Neural cell (in vitro differentiated cells): ENCODE measurements around the gene VWA7.

Experiments
- EZH2 ChIP-seq: fragments of 200-600, 300-800 bp; shearing (Covaris generic), sonication (generic); IDR thresholded peaks from 2 replicates; pipeline ENCODE4 v1.6.1; 2014; ENCODE audit warnings: antibody characterized with exemption, low read length, borderline replicate concordance, mild to moderate bottlenecking; ENCODE audit not compliant: insufficient read depth, poor library complexity, severe bottlenecking
- POLR2AphosphoS5 ChIP-seq: IDR thresholded peaks from 2 replicates; pipeline ENCODE4 v1.6.1; 2012
- RAD21 ChIP-seq: fragments of 450-650 bp; conservative IDR thresholded peaks from 2 replicates; pipeline ENCODE4 v1.6.1; 2014; ENCODE audit warnings: antibody characterized with exemption, mild to moderate bottlenecking, moderate library complexity
- SMC3 ChIP-seq: fragments of 450-650 bp; conservative IDR thresholded peaks from 2 replicates; pipeline ENCODE4 v1.6.1; 2014; ENCODE audit warnings: antibody characterized with exemption, mild to moderate bottlenecking, moderate library complexity; ENCODE audit not compliant: poor library complexity
- TAF1 ChIP-seq: IDR thresholded peaks from 2 replicates; pipeline ENCODE4 v1.6.1; 2012; ENCODE audit warnings: low read depth
- TF ChIP-seq, protein P1 (sequence below): IDR thresholded peaks from 2 replicates; pipeline ENCODE4 v1.6.1; 2012; ENCODE audit warnings: borderline replicate concordance
- TF ChIP-seq, protein P2 (sequence below): fragments of 450-650 bp; IDR thresholded peaks from 2 replicates; pipeline ENCODE4 v1.5.1; 2014; ENCODE audit warnings: antibody characterized with exemption, mild to moderate bottlenecking, moderate library complexity; ENCODE audit not compliant: poor library complexity, severe bottlenecking

DNA sequence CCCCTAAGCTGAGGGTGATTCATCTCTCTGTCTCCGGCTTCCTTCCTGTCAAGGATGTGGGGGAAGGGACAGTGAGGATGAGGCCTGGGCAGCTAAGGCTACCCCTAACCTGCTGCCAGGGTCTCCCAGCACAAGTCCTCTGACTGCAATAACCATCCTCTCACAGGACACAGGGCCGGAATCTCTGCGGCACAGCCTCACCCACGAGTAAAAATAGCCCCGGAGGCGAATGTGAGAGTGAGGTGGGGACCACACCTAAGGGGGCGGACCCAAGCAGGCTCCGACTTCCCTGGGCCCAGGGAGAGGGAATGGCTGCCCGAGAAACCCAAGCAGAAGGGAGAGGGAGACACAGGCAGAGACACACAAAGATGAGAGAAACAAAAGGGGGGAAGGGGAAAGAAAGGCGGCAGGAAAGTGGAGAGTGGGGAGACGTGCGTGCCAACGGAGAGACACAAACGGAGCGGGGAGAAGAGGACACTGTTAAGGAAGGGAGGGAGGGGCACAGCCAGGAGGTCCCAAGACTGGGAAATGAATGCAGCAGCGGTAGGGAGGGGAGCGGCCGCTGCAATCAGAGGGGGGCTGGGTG lies 42.2 kb downstream of the VWA7 start:
- TF ChIP-seq RAD21 (no peak), EZH2 (no peak), POLR2AphosphoS5 (no peak), SMC3 (no peak), TAF1 (no peak)
- TF ChIP-seq, protein P1, sequence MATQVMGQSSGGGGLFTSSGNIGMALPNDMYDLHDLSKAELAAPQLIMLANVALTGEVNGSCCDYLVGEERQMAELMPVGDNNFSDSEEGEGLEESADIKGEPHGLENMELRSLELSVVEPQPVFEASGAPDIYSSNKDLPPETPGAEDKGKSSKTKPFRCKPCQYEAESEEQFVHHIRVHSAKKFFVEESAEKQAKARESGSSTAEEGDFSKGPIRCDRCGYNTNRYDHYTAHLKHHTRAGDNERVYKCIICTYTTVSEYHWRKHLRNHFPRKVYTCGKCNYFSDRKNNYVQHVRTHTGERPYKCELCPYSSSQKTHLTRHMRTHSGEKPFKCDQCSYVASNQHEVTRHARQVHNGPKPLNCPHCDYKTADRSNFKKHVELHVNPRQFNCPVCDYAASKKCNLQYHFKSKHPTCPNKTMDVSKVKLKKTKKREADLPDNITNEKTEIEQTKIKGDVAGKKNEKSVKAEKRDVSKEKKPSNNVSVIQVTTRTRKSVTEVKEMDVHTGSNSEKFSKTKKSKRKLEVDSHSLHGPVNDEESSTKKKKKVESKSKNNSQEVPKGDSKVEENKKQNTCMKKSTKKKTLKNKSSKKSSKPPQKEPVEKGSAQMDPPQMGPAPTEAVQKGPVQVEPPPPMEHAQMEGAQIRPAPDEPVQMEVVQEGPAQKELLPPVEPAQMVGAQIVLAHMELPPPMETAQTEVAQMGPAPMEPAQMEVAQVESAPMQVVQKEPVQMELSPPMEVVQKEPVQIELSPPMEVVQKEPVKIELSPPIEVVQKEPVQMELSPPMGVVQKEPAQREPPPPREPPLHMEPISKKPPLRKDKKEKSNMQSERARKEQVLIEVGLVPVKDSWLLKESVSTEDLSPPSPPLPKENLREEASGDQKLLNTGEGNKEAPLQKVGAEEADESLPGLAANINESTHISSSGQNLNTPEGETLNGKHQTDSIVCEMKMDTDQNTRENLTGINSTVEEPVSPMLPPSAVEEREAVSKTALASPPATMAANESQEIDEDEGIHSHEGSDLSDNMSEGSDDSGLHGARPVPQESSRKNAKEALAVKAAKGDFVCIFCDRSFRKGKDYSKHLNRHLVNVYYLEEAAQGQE = no peak
- TF ChIP-seq, protein P2, sequence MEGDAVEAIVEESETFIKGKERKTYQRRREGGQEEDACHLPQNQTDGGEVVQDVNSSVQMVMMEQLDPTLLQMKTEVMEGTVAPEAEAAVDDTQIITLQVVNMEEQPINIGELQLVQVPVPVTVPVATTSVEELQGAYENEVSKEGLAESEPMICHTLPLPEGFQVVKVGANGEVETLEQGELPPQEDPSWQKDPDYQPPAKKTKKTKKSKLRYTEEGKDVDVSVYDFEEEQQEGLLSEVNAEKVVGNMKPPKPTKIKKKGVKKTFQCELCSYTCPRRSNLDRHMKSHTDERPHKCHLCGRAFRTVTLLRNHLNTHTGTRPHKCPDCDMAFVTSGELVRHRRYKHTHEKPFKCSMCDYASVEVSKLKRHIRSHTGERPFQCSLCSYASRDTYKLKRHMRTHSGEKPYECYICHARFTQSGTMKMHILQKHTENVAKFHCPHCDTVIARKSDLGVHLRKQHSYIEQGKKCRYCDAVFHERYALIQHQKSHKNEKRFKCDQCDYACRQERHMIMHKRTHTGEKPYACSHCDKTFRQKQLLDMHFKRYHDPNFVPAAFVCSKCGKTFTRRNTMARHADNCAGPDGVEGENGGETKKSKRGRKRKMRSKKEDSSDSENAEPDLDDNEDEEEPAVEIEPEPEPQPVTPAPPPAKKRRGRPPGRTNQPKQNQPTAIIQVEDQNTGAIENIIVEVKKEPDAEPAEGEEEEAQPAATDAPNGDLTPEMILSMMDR = no peak
